ENCODE results near the gene NVL. TPM values are rescaled to one million over a fixed set of nuclear protein-coding genes. Genes with fewer than 3 reads are reported as not detected.

The NVL gene
- total RNA-seq, 6 experiments from 2014 or later: 21.4 to 24.4 (median 23.0) TPM

GRCh38 chr1:224289396-224289795, 40.6 kb downstream of the NVL start:
- no peak for TF ChIP-seq CTCF (IDR thresholded peaks at IDR 0.05)
- DNase-seq: no peak
- no peaks in the 10 kb centered on the region for H3K27me3 Mint-ChIP-seq (ENCODE audit: insufficient read depth)
- no peak overlapping the region for H3K27ac Mint-ChIP-seq
- H3K4me1 Mint-ChIP-seq (ENCODE audit: low read depth): no peaks in the 10 kb centered on the region
- H3K9me3 Mint-ChIP-seq: no peaks in the 10 kb centered on the region
- H3K4me3 Mint-ChIP-seq: no peak overlapping the region
- H3K36me3 Mint-ChIP-seq (ENCODE audit: low read depth): no peaks in the 10 kb centered on the region; the same call in 1 of the 2 replicates

- Mint-ChIP-seq H3K27ac (no peak overlapping the region), H3K36me3 (ENCODE audit: low read depth) (peaks cover 2% of the 10 kb centered on the region; the same call in 1 of the 2 replicates), H3K4me3 (no peak overlapping the region)
Observed at GRCh38 chr1:224287714-224288113, 42.3 kb downstream of the NVL start.

GRCh38 chr1:224282140-224282539, 47.8 kb downstream of the NVL start:
- Mint-ChIP-seq H3K36me3 (ENCODE audit: low read depth) (peaks cover 14% of the 10 kb centered on the region; the same call in 1 of the 2 replicates), H3K4me3 (no peak overlapping the region), H3K4me1 (ENCODE audit: low read depth) (no peaks in the 10 kb centered on the region), H3K27ac (no peak overlapping the region), H3K27me3 (ENCODE audit: insufficient read depth) (no peaks in the 10 kb centered on the region), H3K9me3 (no peaks in the 10 kb centered on the region)
- DNase-seq: no peak
- TF ChIP-seq CTCF (IDR thresholded peaks at IDR 0.05): no peak

More at GRCh38 chr1:224287714-224288113, 42.3 kb downstream of the NVL start:
- Mint-ChIP-seq H3K27me3 (ENCODE audit: insufficient read depth) (no peaks in the 10 kb centered on the region), H3K4me1 (ENCODE audit: low read depth) (no peaks in the 10 kb centered on the region), H3K9me3 (no peaks in the 10 kb centered on the region)
- TF ChIP-seq CTCF (IDR thresholded peaks at IDR 0.05): no peak
- DNase-seq: no peak

- Mint-ChIP-seq H3K27me3 (ENCODE audit: insufficient read depth) (no peaks in the 10 kb centered on the region), H3K4me1 (ENCODE audit: low read depth) (peaks cover 10% of the 10 kb centered on the region), H3K9me3 (no peaks in the 10 kb centered on the region), H3K4me3 (no peak overlapping the region), H3K27ac (no peak overlapping the region), H3K36me3 (ENCODE audit: low read depth) (peaks cover 23% of the 10 kb centered on the region)
- DNase-seq: no peak
- TF ChIP-seq CTCF (IDR thresholded peaks at IDR 0.05): no peak
Observed at GRCh38 chr1:224276771-224277487, 53.0 kb downstream of the NVL start.

GRCh38 chr1:224274970-224275626, 54.9 kb downstream of the NVL start:
- Mint-ChIP-seq H3K27me3 (ENCODE audit: insufficient read depth) (no peaks in the 10 kb centered on the region), H3K36me3 (ENCODE audit: low read depth) (peaks cover 24% of the 10 kb centered on the region), H3K27ac (no peak overlapping the region), H3K9me3 (no peaks in the 10 kb centered on the region), H3K4me3 (no peak overlapping the region), H3K4me1 (ENCODE audit: low read depth) (peaks cover 10% of the 10 kb centered on the region)
- no peak for TF ChIP-seq CTCF (IDR thresholded peaks at IDR 0.05)
- DNase-seq: no peak

Data from HFFc6 (cell line).